Aorta (tissue), 5 donors: ENCODE data around the gene NRSN2. TPM values are rescaled to one million over a fixed set of nuclear protein-coding genes. Genes with fewer than 3 reads are reported as not detected.

Source experiments
- ATAC-seq: fragments of 200-7000 bp; cut with Tn5 transposase; one replicate; pipeline ENCODE4 v1.9.1; 2022; ENCODE audit warnings: moderate library complexity; ENCODE audit not compliant: low FRiP score
- DNase-seq, 2 donors: peaks; one replicate each; pipeline ENCODE4 v3.0.0-alpha.2; 2020
- H3K27ac ChIP-seq, 2 donors: one replicate each; pipeline ENCODE4 v1.5.1; 2013; ENCODE audit warnings: low read length in 2 of 2, mild to moderate bottlenecking in 2 of 2, moderate library complexity in 2 of 2, control low read depth in 1 of 2, inconsistent platforms in 1 of 2, low read depth in 1 of 2
- H3K27me3 ChIP-seq, 2 donors: one replicate each; pipeline ENCODE4 v1.6.1; 2013; ENCODE audit warnings: control low read depth in 1 of 2, low read length in 1 of 2, mild to moderate bottlenecking in 1 of 2, moderate library complexity in 1 of 2; ENCODE audit not compliant: insufficient read depth in 2 of 2, control insufficient read depth in 1 of 2
- H3K36me3 ChIP-seq, 2 donors: one replicate each; pipeline ENCODE4 v1.6.1; 2013; ENCODE audit warnings: control low read depth in 1 of 2, low read length in 1 of 2, mild to moderate bottlenecking in 1 of 2; ENCODE audit not compliant: insufficient read depth in 2 of 2, control insufficient read depth in 1 of 2
- H3K4me1 ChIP-seq, 2 donors: one replicate each; pipeline ENCODE4 v1.6.1; 2013; ENCODE audit warnings: low read length in 2 of 2, control low read depth in 1 of 2, mild to moderate bottlenecking in 1 of 2, moderate library complexity in 1 of 2; ENCODE audit not compliant: insufficient read depth in 2 of 2, control insufficient read depth in 1 of 2
- H3K4me3 ChIP-seq, 2 donors: one replicate each; pipeline ENCODE4 v1.5.1; 2013; ENCODE audit warnings: low read length in 2 of 2, control low read depth in 1 of 2, mild to moderate bottlenecking in 1 of 2
- H3K9me3 ChIP-seq: one replicate; pipeline ENCODE4 v1.6.1; 2013; ENCODE audit warnings: mild to moderate bottlenecking, low read length; ENCODE audit not compliant: control insufficient read depth
- WGBS, 2 donors: extraction: QIAGEN DNeasy Blood & Tissue Kit; methylation state at CpG; one replicate each; pipeline ENCODE4 v1.1.7; 2013; 5-methylcytosine and 5-hydroxymethylcytosine counted together
- intact Hi-C, 2 donors: fragments of 100-400 bp; cut with DNase I; formaldehyde crosslinking; loops; one replicate each; pipeline versions ENCODE4 v1.14.2 to v1.15.0; 2022
- polyA plus RNA-seq, 2 donors: library from polyadenylated mRNA; stranded (reverse); fragments of 200-250 nt; gene quantifications; one replicate each; pipeline ENCODE4 v1.2.3, GENCODE V29; 2013
- total RNA-seq, 2 donors: library from RNA; stranded (reverse); fragmentation: NEBNext Ultra II Directional; extraction: Animal tissue kit (Norgen Biotek cat#: 25700); gene quantifications; one replicate each; pipeline ENCODE4 v1.2.1, GENCODE V29; 2021
- donor health status: healthy with polysubstance abuse.
- donor health status: Bipolar disorder and iron deficiency.
- donor health status: DM: no; HTN: no; CAD: no.
- donor health status: DM: no; HTN: no; CAD: no.
- donor health status: DM: yes; HTN: yes; CAD: no.

Gene NRSN2
- total and polyA plus RNA-seq, 4 donors, result 12.0 to 40.6 (median 34.5) TPM

- no peak overlapping the region for H3K4me3 ChIP-seq
- H3K36me3 ChIP-seq, result no peaks in the 10 kb centered on the region
- intact Hi-C loops, result loop anchor here in 1 of 2 donors (5.0 to 10.0 kb wide), 3 partner anchors 76 to 378 kb away; no protein-coding TSS in a partner anchor
- 85 to 86% methylated on average over 10 of the region's 10 CpGs for WGBS, 2 donors
- no peak for ATAC-seq
- no peaks in the 10 kb centered on the region for H3K4me1 ChIP-seq
- no peak overlapping the region for H3K27ac ChIP-seq
- no peak for DNase-seq
- H3K9me3 ChIP-seq, result no peaks in the 10 kb centered on the region
- H3K27me3 ChIP-seq, result no peaks in the 10 kb centered on the region
Observed at GRCh38 chr20:356745-357144, 9.8 kb downstream of the NRSN2 start.

- ATAC-seq (no peak), DNase-seq (no peak)
- Histone ChIP-seq H3K4me3 (no peak overlapping the region), H3K4me1 (no peaks in the 10 kb centered on the region), H3K27me3 (no peaks in the 10 kb centered on the region), H3K36me3 (no peaks in the 10 kb centered on the region), H3K27ac (no peak overlapping the region), H3K9me3 (no peaks in the 10 kb centered on the region)
- intact Hi-C loops, result loop anchor here in 1 of 2 donors (5.0 to 10.0 kb wide), 3 partner anchors 73 to 376 kb away; no protein-coding TSS in a partner anchor
- WGBS, 2 donors, result 33 to 34% methylated on average over 4 of the region's 4 CpGs
Observed at GRCh38 chr20:358891-359555, 12.1 kb downstream of the NRSN2 start.

GRCh38 chr20:361561-361960 lies 14.7 kb downstream of the NRSN2 start:
- Histone ChIP-seq H3K9me3 (no peaks in the 10 kb centered on the region), H3K4me3 (no peak overlapping the region), H3K27me3 (no peaks in the 10 kb centered on the region), H3K36me3 (no peaks in the 10 kb centered on the region), H3K4me1 (no peaks in the 10 kb centered on the region), H3K27ac (no peak overlapping the region)
- no peak for ATAC-seq
- intact Hi-C loops, result loop anchor here in 1 of 2 donors (10.0 kb wide), 1 partner anchor 563 kb away; no protein-coding TSS in a partner anchor
- WGBS, 2 donors, result 95 to 96% methylated on average over 8 of the region's 8 CpGs
- peak in 1 of 2 donors; percentile 3 for DNase-seq

GRCh38 chr20:362271-363254 lies 15.7 kb downstream of the NRSN2 start:
- DNase-seq (peak; percentile 90 to 94), ATAC-seq (peak; percentile 58)
- H3K9me3 ChIP-seq, result no peaks in the 10 kb centered on the region
- H3K36me3 ChIP-seq, result no peaks in the 10 kb centered on the region
- no peaks in the 10 kb centered on the region for H3K27me3 ChIP-seq
- H3K4me1 ChIP-seq, result no peaks in the 10 kb centered on the region
- WGBS, 2 donors, result 62 to 64% methylated on average over 13 of the region's 13 CpGs
- intact Hi-C loops, result loop anchor here in 1 of 2 donors (10.0 kb wide), 1 partner anchor 562 kb away; no protein-coding TSS in a partner anchor
- H3K4me3 ChIP-seq, result no peak overlapping the region
- no peak overlapping the region for H3K27ac ChIP-seq

GRCh38 chr20:363319-364078 lies 16.6 kb downstream of the NRSN2 start:
- DNase-seq (peak in 1 of 2 donors; percentile 23), ATAC-seq (no peak)
- H3K4me3 ChIP-seq, result no peak overlapping the region
- H3K9me3 ChIP-seq, result no peaks in the 10 kb centered on the region
- intact Hi-C loops, result loop anchor here in 1 of 2 donors (10.0 kb wide), 1 partner anchor 561 kb away; no protein-coding TSS in a partner anchor
- no peaks in the 10 kb centered on the region for H3K36me3 ChIP-seq
- H3K4me1 ChIP-seq, result no peaks in the 10 kb centered on the region
- H3K27me3 ChIP-seq, result no peaks in the 10 kb centered on the region
- H3K27ac ChIP-seq, result no peak overlapping the region
- WGBS, 2 donors, result 89 to 91% methylated on average over 13 of the region's 13 CpGs

GRCh38 chr20:364905-365794 lies 18.2 kb downstream of the NRSN2 start:
- DNase-seq (peak in 1 of 2 donors; percentile 27), ATAC-seq (no peak)
- WGBS, 2 donors, result 88 to 90% methylated on average over 9 of the region's 9 CpGs
- Histone ChIP-seq H3K27ac (no peak overlapping the region), H3K36me3 (no peaks in the 10 kb centered on the region), H3K4me3 (no peak overlapping the region), H3K27me3 (no peaks in the 10 kb centered on the region), H3K9me3 (no peaks in the 10 kb centered on the region), H3K4me1 (no peaks in the 10 kb centered on the region)
- intact Hi-C loops, result loop anchor here in 1 of 2 donors (10.0 kb wide), 1 partner anchor 560 kb away; no protein-coding TSS in a partner anchor

GRCh38 chr20:366041-366718 lies 19.3 kb downstream of the NRSN2 start:
- intact Hi-C loops, result loop anchor here in 1 of 2 donors (10.0 kb wide), 1 partner anchor 559 kb away; no protein-coding TSS in a partner anchor
- Histone ChIP-seq H3K9me3 (no peaks in the 10 kb centered on the region), H3K27me3 (no peaks in the 10 kb centered on the region), H3K4me3 (no peak overlapping the region), H3K36me3 (no peaks in the 10 kb centered on the region), H3K27ac (no peak overlapping the region), H3K4me1 (no peaks in the 10 kb centered on the region)
- DNase-seq (no peak), ATAC-seq (no peak)
- 82 to 86% methylated on average over 7 of the region's 7 CpGs for WGBS, 2 donors
